GM12878 (cell line): ENCODE data around the gene PABPC1L. TPM values are rescaled to one million over a fixed set of nuclear protein-coding genes. Genes with fewer than 3 reads are reported as not detected.

Source experiments
- ATF2 ChIP-seq: IDR thresholded peaks from 2 replicates; pipeline ENCODE4 v1.6.1; 2012; ENCODE audit warnings: low read length, inconsistent platforms
- BACH1 ChIP-seq: fragments of 450-650 bp; IDR thresholded peaks from 2 replicates; pipeline ENCODE4 v1.6.1; 2017; ENCODE audit warnings: mild to moderate bottlenecking, borderline replicate concordance
- EZH2 ChIP-seq: IDR thresholded peaks from 2 replicates; pipeline ENCODE4 v1.6.1; 2012; ENCODE audit warnings: low read depth, mild to moderate bottlenecking, control low read depth, inconsistent platforms, low read length, borderline replicate concordance; ENCODE audit not compliant: control insufficient read depth
- HSF1 ChIP-seq: fragments of 150-350 bp; IDR thresholded peaks from 2 replicates; pipeline ENCODE4 v1.6.1; 2014; ENCODE audit warnings: mild to moderate bottlenecking, low read depth, low read length
- MLLT1 ChIP-seq: fragments of 450-650 bp; IDR thresholded peaks from 2 replicates; pipeline ENCODE4 v1.6.1; 2016; ENCODE audit warnings: mild to moderate bottlenecking
- MTA3 ChIP-seq: IDR thresholded peaks from 2 replicates; pipeline ENCODE4 v1.6.1; 2012; ENCODE audit warnings: low read length, inconsistent platforms, borderline replicate concordance
- MXI1 ChIP-seq: fragments of 150-350 bp; IDR thresholded peaks from 2 replicates; pipeline ENCODE4 v1.6.1; 2011; ENCODE audit warnings: low read depth, mild to moderate bottlenecking, inconsistent platforms, low read length, improper control_type of control experiment
- NFXL1 ChIP-seq: fragments of 450-650 bp; IDR thresholded peaks from 2 replicates; pipeline ENCODE4 v1.6.1; 2017; ENCODE audit warnings: antibody characterized with exemption, mild to moderate bottlenecking, borderline replicate concordance
- SIX5 ChIP-seq: IDR thresholded peaks from 2 replicates; pipeline ENCODE4 v1.6.1; 2011; ENCODE audit warnings: mild to moderate bottlenecking, low read depth, low read length, moderate library complexity; ENCODE audit not compliant: severe bottlenecking
- SKIL ChIP-seq: fragments of 450-650 bp; IDR thresholded peaks from 2 replicates; pipeline ENCODE4 v1.6.1; 2017; ENCODE audit warnings: mild to moderate bottlenecking, low read depth, inconsistent platforms; ENCODE audit not compliant: poor library complexity, severe bottlenecking
- STAT1 ChIP-seq: fragments of 450-650 bp; conservative IDR thresholded peaks from 2 replicates; pipeline ENCODE4 v1.6.1; 2014; ENCODE audit warnings: antibody characterized with exemption, mild to moderate bottlenecking
- YY1 ChIP-seq: IDR thresholded peaks from 2 replicates; pipeline ENCODE4 v1.6.1; 2011; ENCODE audit warnings: low read depth, mild to moderate bottlenecking, low read length
- ZBTB33 ChIP-seq: fragments of 450-650 bp; IDR thresholded peaks from 2 replicates; pipeline ENCODE4 v1.6.1; 2017; ENCODE audit warnings: mild to moderate bottlenecking
- ZBTB4 ChIP-seq: fragments of 450-650 bp; formaldehyde crosslinking; IDR thresholded peaks from 2 replicates; pipeline ENCODE4 v1.4.0; 2022; ENCODE audit warnings: mild to moderate bottlenecking, moderate library complexity
- ZSCAN29 ChIP-seq: fragments of 450-650 bp; IDR thresholded peaks from 2 replicates; pipeline ENCODE4 v1.6.1; 2017; ENCODE audit warnings: mild to moderate bottlenecking, moderate library complexity
- polyA plus RNA-seq, 11 experiments: library from polyadenylated mRNA; depleted of rRNA in 4 of 11; unstranded in 6 of 11; stranded (reverse) in 5 of 11; fragments of >200 nt; fragmentation: Nextera tagmentation in 4 of 11; fragmentation: Illumina TruSeq in 1 of 11; extraction: Ambion mirVana in 4 of 11; extraction: Trizol in 1 of 11; gene quantifications; 1 replicate in 1 of 11; 2 replicates in 10 of 11; pipeline versions ENCODE4 v1.2.1 to v1.2.3, GENCODE V29; 2011 to 2016; ENCODE audit warnings: inconsistent platforms in 2 of 11, missing spikeins in 2 of 11, low read depth in 1 of 11
- total RNA-seq, 4 experiments: library from RNA; depleted of rRNA in 3 of 4; stranded (reverse); fragments of >200 nt in 3 of 4; fragmentation: Illumina TruSeq in 1 of 4; extraction: Trizol in 1 of 4; gene quantifications; 2 replicates each; pipeline versions ENCODE4 v1.2.1 to v1.2.3, GENCODE V29; 2013 to 2021

Gene PABPC1L
- total and polyA plus RNA-seq, 10 of the 15 experiments (the other 5 are each of a cell fraction or from before 2014, with no cell fraction given) = 6.1 to 66.8 (median 11.9) TPM

GRCh38 chr20:44966030-44966961, 56.4 kb downstream of the PABPC1L start, which contains the start of gene STK4 (continued):
- TF ChIP-seq ZBTB4 (CRISPR knock-in tag) = 0 out of 2 replicates have a peak, but pooled peaks have one; percentile 33
- no peak for TF ChIP-seq EZH2
- no peak for TF ChIP-seq MTA3
- no peak for TF ChIP-seq ZSCAN29
- no peak for TF ChIP-seq HSF1
- no peak; the same call in 1 of the 2 replicates for TF ChIP-seq MXI1
- TF ChIP-seq ATF2 = no peak
- no peak for TF ChIP-seq SKIL
- TF ChIP-seq YY1 = no peak; the same call in 1 of the 2 replicates
- no peak for TF ChIP-seq SIX5
- TF ChIP-seq ZBTB33 = no peak
- TF ChIP-seq MLLT1 = peak; percentile 70; the same call in 1 of the 2 replicates
- TF ChIP-seq NFXL1 = no peak
- TF ChIP-seq BACH1 = peak; percentile 45; the same call in 1 of the 2 replicates
- no peak for TF ChIP-seq STAT1
